HG03565 (cell line): ENCODE results near the gene FA2H.
"Not testable (repeated sequence)": the region's sequence is repeated elsewhere in the genome, so short reads cannot be mapped to it uniquely, and the experiment has no call there.

Source experiments
- ATAC-seq: cut with Tn5 transposase; IDR thresholded peaks from one replicate; pipeline ENCODE4 v1.9.1; 2021; ENCODE audit warnings: mild to moderate bottlenecking, moderate library complexity; ENCODE audit not compliant: unreplicated experiment

Gene FA2H

GRCh38 chr16:74695450-74696422, 78.9 kb downstream of the FA2H start:
- peak; percentile 77 for ATAC-seq

- no peak for ATAC-seq
These were observed 83.3 kb downstream of the FA2H start for GRCh38 chr16:74691093-74691855.

- ATAC-seq = no peak
These were observed 92.1 kb downstream of the FA2H start for GRCh38 chr16:74682556-74682955.

DNA sequence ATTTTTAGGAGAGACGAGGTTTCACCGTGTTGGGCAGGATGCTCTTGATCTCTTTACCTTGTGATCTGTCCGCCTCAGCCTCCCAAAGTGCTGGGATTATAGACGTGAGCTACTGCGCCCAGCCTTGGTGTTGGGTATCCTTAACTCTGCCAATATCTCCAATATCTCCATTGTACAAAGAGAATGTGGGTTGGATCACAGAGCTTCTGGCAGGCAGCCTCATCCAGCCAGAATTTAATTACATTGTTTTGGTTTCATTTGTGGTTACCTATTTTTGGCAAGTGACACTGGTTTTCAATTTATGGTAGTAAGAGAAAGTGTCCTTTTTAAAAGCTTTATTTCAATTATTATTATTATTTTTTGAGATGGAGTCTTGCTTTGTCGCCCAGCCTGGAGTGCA, 93.9 kb downstream of the FA2H start:
- no peak for ATAC-seq

DNA sequence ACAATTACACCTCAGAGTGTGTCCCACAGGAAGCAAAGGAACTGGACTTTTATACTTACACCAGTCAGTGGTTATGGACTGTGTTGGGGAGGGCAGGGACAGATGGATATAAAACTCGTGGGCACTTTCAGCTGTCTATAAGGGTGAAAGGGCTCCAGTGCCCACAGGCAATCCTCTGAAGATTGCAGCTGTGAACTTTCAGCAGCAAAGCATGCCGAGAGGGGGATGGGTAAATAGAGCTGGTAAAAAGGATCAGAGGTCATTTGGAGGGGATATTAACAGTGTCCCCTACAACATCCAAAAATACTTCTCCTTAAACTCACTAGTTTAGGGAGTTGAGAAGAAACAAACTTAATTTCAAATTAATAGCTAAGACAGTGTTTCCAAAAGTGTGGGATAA, 94.6 kb downstream of the FA2H start:
- no peak for ATAC-seq

DNA sequence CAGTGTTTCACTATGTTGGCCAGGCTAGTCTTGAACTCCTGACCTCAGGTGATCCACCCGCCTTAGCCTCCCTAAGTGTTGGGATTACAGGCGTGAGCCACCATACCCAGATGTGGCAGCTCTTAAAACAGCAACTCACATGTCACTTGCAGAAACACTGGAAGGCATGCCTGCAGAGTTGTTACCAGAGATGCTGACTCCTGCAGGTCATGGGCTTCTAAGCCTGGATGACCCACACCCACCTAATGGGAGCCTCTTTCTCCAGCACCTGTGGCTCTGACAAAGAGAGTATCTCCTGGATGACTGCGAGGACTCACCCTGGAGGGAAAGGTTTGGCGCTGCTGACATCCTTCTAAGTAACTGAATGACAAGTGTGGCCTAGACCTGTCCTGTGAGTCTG, 96.8 kb downstream of the FA2H start:
- ATAC-seq = no peak

DNA sequence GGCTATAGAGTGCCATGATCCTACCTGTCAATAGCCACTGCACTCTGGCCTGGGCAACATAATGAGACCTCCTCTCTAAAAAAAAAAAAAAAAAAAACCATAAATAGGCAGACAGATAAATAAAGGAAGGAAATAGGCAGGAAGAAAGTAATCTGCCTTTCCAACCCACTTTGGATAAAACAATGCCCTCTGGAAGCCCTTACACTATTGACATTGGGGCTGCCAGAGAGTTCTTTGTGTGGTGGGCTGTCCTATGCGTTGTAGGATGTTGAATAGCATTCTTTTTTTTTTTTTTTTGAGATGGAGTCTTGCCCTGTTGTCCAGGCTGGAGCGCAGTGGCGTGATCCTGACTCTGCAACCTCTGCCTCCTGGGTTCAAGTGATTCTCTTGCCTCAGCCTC, 100.7 kb downstream of the FA2H start:
- no peak for ATAC-seq

- ATAC-seq = not testable (repeated sequence)
These were observed 105.7 kb downstream of the FA2H start for GRCh38 chr16:74668877-74669276.

DNA sequence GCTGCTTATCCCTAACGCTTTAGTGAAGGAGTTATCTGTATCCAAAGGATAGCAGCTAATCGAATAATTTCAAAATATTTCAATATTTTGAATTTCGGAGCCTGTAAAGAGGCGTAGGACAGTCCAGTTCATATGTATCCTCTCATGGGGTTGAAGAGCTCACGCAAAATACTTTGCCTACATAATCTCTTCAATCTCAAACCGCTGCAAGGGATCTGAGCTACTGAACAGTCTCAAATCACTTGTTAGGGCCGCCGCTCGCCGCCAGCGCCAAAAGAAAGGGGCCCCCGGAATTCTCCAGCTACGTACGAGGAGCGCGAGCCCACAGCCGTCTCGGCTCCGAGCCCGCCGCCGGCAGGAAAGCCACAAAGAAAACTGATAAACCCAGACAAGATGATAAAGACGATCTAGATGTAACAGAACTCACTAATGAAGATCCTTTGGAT, 107.3 kb downstream of the FA2H start:
- no peak for ATAC-seq

- ATAC-seq = peak; percentile 99
These were observed 108.0 kb downstream of the FA2H start, which contains the start of gene RFWD3 for GRCh38 chr16:74666425-74667254. Gene RFWD3, minus strand, starts transcription at chr16:74666877. Its CDS starts 5,428 bp downstream, at chr16:74661449.

GRCh38 chr16:74666010-74666421, 108.6 kb downstream of the FA2H start:
- ATAC-seq = no peak
